ENCODE results near the gene INTS7. TPM values are rescaled to one million over a fixed set of nuclear protein-coding genes. Genes with fewer than 3 reads are reported as not detected.

Gene INTS7
- polyA plus RNA-seq, 1 of the 3 experiments (the other 2 are of a cell fraction) = 8.7 TPM

GRCh38 chr1:212082765-212083406 is 47.5 kb upstream of the INTS7 start (continued):
- no peak for TF ChIP-seq GABPA (IDR thresholded peaks at IDR 0.05; ENCODE audit: low read depth)
- TF ChIP-seq GATA2 (CRISPR knock-in tag; IDR thresholded peaks at IDR 0.05) = no peak
- no peak for TF ChIP-seq RXRA (IDR thresholded peaks at IDR 0.05; ENCODE audit: borderline replicate concordance, low read depth)
- TF ChIP-seq EZH2phosphoT487 (IDR thresholded peaks at IDR 0.05; ENCODE audit: borderline replicate concordance, low read depth) = no peak
- no peak for TF ChIP-seq POLR2AphosphoS5 (IDR thresholded peaks at IDR 0.05; ENCODE audit: low read depth, low read length)

- H3K9me3 ChIP-seq = no peaks in the 10 kb centered on the region
- no peak overlapping the region for H3K27ac ChIP-seq (ENCODE audit: low read depth in 2 of 2, low read length in 1 of 2)
- ChIA-PET CTCF (interaction anchor here (0.6 to 4.3 kb wide), 4 partner anchors 8 to 377 kb away, joined by 3 to 25 read pairs (median 12); no protein-coding TSS in a partner anchor), POLR2A (no interaction called here)
- H2AFZ ChIP-seq (ENCODE audit: low read depth) = no peak overlapping the region
- no peaks in the 10 kb centered on the region; a peak in 1 of 4 replicates for H3K4me1 ChIP-seq (ENCODE audit: control insufficient read depth in 1 of 2, insufficient read depth in 2 of 2, low read depth in 1 of 2, low read length in 1 of 2)
- DNase-seq = no peak
- H3K79me2 ChIP-seq (ENCODE audit: insufficient read depth) = no peaks in the 10 kb centered on the region
- no peak overlapping the region for H3K4me3 ChIP-seq (ENCODE audit: low read depth in 2 of 2, low read length in 1 of 2)
- no peaks in the 10 kb centered on the region for H4K20me1 ChIP-seq (ENCODE audit: insufficient read depth)
- TF ChIP-seq MEF2A (IDR thresholded peaks at IDR 0.05; ENCODE audit: borderline replicate concordance, low read depth) (no peak), RXRA (IDR thresholded peaks at IDR 0.05; ENCODE audit: borderline replicate concordance, low read depth) (no peak), TEAD4 (IDR thresholded peaks at IDR 0.05; ENCODE audit: borderline replicate concordance, insufficient read depth) (no peak), TCF12 (IDR thresholded peaks at IDR 0.05) (no peak), GATA2 (CRISPR knock-in tag; IDR thresholded peaks at IDR 0.05) (no peak), MXI1 (IDR thresholded peaks at IDR 0.05; ENCODE audit: low read depth, low read length) (no peak), CTCF (IDR thresholded peaks at IDR 0.05) (no peak), FOXM1 (IDR thresholded peaks at IDR 0.05; ENCODE audit: low read depth) (no peak), RCOR1 (IDR thresholded peaks at IDR 0.05; ENCODE audit: low read length) (no peak), TAF1 (IDR thresholded peaks at IDR 0.05; ENCODE audit: borderline replicate concordance, low read depth, low read length) (no peak), USF1 (IDR thresholded peaks at IDR 0.05; ENCODE audit: borderline replicate concordance, low read depth) (no peak), FOXJ3 (CRISPR knock-in tag; IDR thresholded peaks at IDR 0.05) (no peak), ELF1 (IDR thresholded peaks at IDR 0.05) (no peak), EZH2phosphoT487 (IDR thresholded peaks at IDR 0.05; ENCODE audit: borderline replicate concordance, low read depth) (no peak), JUND (IDR thresholded peaks at IDR 0.05) (no peak)
- H3K36me3 ChIP-seq (replicated peaks in 1 of 2; ENCODE audit: control insufficient read depth in 1 of 2, insufficient read depth in 2 of 2, low read length in 1 of 2) = peaks cover 34 to 82% of the 10 kb centered on the region in 2 experiments
- no peaks in the 10 kb centered on the region for H3F3A ChIP-seq (replicated peaks; ENCODE audit: insufficient read depth)
- 96% methylated on average over 2 of the region's 2 CpGs for WGBS (ENCODE audit: low lambda C conversion rate)
- H3K9ac ChIP-seq = no peak overlapping the region
- no peaks in the 10 kb centered on the region for H3K9me2 ChIP-seq
- no peak overlapping the region for H3K4me2 ChIP-seq
- no peaks in the 10 kb centered on the region for H3K27me3 ChIP-seq (ENCODE audit: insufficient read depth)
Measured at GRCh38 chr1:212078826-212079225, 43.5 kb upstream of the INTS7 start.
